Keratinocyte (primary cell): ENCODE results near the gene VAMP5.

Experiments used
- EZH2 ChIP-seq: IDR thresholded peaks from one replicate; pipeline ENCODE4 v1.6.1; 2012; ENCODE audit warnings: inconsistent platforms, mild to moderate bottlenecking, low read length, moderate library complexity
- TF ChIP-seq, protein P1 (sequence below), 3 experiments: IDR thresholded peaks in 1 of 3; conservative IDR thresholded peaks in 1 of 3; optimal IDR thresholded peaks in 1 of 3; 2 replicates in 2 of 3; 3 replicates in 1 of 3; pipeline versions ENCODE3 to v1.5.1; 2011; ENCODE audit warnings: low read length in 3 of 3, mild to moderate bottlenecking in 3 of 3, moderate library complexity in 2 of 3, control low read depth in 1 of 3, inconsistent platforms in 1 of 3; ENCODE audit not compliant: insufficient read depth in 2 of 3; ENCODE audit errors: extremely low read depth in 1 of 3

DNA sequence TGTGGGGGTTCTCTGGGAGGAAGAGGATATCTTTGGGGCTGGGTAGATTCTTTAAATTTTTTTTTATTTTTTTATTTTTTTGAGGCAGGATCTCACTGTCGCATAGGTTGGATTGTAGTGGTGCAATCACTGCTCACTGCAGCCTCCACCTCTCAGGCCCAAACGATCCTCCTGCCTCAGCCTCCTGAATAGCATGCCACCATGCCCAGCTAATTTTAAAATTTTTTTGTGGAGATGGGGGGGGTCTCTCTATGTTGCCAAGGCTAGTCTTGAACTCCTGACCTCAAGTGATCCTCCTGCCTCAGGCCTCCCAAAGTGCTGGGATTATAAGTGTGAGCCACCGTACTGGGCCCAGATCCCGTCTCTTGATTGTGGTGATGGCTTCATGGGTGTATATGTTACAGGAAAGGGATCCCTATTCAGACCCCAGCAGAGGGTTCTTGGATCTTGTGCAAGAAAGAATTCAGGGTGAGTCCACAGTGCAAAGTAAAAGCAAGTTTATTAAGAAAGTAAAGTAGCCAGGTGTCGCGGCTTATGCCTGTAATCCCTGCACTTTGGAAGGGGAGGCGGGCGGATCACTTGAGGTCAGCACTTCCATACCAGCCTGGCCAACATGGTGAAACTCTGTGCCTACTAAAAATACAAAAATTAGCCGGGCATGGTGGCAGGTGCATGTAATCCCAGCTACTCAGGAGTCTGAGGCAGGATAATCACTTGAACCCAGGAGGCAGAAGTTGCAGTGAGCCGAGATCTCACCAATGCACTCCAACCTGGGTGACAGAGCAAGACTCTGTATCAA, 29.7 kb downstream of the VAMP5 start:
- TF ChIP-seq, protein P1, sequence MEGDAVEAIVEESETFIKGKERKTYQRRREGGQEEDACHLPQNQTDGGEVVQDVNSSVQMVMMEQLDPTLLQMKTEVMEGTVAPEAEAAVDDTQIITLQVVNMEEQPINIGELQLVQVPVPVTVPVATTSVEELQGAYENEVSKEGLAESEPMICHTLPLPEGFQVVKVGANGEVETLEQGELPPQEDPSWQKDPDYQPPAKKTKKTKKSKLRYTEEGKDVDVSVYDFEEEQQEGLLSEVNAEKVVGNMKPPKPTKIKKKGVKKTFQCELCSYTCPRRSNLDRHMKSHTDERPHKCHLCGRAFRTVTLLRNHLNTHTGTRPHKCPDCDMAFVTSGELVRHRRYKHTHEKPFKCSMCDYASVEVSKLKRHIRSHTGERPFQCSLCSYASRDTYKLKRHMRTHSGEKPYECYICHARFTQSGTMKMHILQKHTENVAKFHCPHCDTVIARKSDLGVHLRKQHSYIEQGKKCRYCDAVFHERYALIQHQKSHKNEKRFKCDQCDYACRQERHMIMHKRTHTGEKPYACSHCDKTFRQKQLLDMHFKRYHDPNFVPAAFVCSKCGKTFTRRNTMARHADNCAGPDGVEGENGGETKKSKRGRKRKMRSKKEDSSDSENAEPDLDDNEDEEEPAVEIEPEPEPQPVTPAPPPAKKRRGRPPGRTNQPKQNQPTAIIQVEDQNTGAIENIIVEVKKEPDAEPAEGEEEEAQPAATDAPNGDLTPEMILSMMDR (optimal IDR thresholded peaks at IDR 0.05 in 1 of 3, IDR thresholded peaks at IDR 0.05 in 1 of 3, conservative IDR thresholded peaks at IDR 0.05 in 1 of 3; ENCODE audit: extremely low read depth in 1 of 3, insufficient read depth in 2 of 3, low read length in 3 of 3), result no peak
- no peak for TF ChIP-seq EZH2
